Peyer's patch (tissue), 4 donors: ENCODE measurements around the gene VEGFA. TPM values are rescaled to one million over a fixed set of nuclear protein-coding genes. Genes with fewer than 3 reads are reported as not detected.

Experiments
- DNase-seq, 3 donors: peaks; one replicate each; pipeline ENCODE4 v3.0.0-alpha.2; 2017 to 2019
- H3K27ac ChIP-seq, 4 donors: fragments of 200-600 bp; sonication (generic); one replicate each; pipeline ENCODE4 v1.5.1; 2016 to 2019
- H3K27me3 ChIP-seq, 2 donors: fragments of 200-600 bp; sonication (generic); one replicate each; pipeline ENCODE4 v1.5.1; 2019
- H3K36me3 ChIP-seq, 3 donors: fragments of 200-600 bp; sonication (generic); one replicate each; pipeline ENCODE4 v1.5.1; 2016 to 2019
- H3K4me1 ChIP-seq, 4 donors: fragments of 200-600 bp; sonication (generic); one replicate each; pipeline ENCODE4 v1.5.1; 2016 to 2019
- H3K4me3 ChIP-seq, 4 donors: fragments of 200-600 bp; sonication (generic); 1 replicate in 3 of 4; 2 replicates in 1 of 4; pipeline ENCODE4 v1.5.1; 2016 to 2019; ENCODE audit warnings: mild to moderate bottlenecking in 1 of 4
- H3K9me3 ChIP-seq, 4 donors: fragments of 200-600 bp; sonication (generic); one replicate each; pipeline ENCODE4 v1.5.1; 2016 to 2019; ENCODE audit warnings: mild to moderate bottlenecking in 1 of 4
- POLR2A ChIP-seq, 2 donors: fragments of 450-650 bp; IDR thresholded peaks; one replicate each; pipeline ENCODE4 v1.5.1; 2017; ENCODE audit warnings: antibody characterized with exemption in 2 of 2, mild to moderate bottlenecking in 2 of 2, moderate library complexity in 2 of 2
- total RNA-seq, 4 donors: library from RNA; depleted of rRNA; stranded (reverse); fragments of >200 nt; gene quantifications; one replicate each; pipeline ENCODE4 v1.1.0, GENCODE V29; 2016
- TF ChIP-seq, protein P1 (sequence below), 6 experiments: fragments of 450-650 bp in 4 of 6; fragments of 200-600 bp in 2 of 6; sonication (generic) in 1 of 6; IDR thresholded peaks; one replicate each; pipeline ENCODE4 v1.5.1; 2017 to 2019; ENCODE audit warnings: antibody characterized with exemption in 6 of 6, mild to moderate bottlenecking in 3 of 6, moderate library complexity in 1 of 6

Gene VEGFA
- total RNA-seq: 100 to 1,000 TPM; 202 to 663 (median 418) TPM

DNA sequence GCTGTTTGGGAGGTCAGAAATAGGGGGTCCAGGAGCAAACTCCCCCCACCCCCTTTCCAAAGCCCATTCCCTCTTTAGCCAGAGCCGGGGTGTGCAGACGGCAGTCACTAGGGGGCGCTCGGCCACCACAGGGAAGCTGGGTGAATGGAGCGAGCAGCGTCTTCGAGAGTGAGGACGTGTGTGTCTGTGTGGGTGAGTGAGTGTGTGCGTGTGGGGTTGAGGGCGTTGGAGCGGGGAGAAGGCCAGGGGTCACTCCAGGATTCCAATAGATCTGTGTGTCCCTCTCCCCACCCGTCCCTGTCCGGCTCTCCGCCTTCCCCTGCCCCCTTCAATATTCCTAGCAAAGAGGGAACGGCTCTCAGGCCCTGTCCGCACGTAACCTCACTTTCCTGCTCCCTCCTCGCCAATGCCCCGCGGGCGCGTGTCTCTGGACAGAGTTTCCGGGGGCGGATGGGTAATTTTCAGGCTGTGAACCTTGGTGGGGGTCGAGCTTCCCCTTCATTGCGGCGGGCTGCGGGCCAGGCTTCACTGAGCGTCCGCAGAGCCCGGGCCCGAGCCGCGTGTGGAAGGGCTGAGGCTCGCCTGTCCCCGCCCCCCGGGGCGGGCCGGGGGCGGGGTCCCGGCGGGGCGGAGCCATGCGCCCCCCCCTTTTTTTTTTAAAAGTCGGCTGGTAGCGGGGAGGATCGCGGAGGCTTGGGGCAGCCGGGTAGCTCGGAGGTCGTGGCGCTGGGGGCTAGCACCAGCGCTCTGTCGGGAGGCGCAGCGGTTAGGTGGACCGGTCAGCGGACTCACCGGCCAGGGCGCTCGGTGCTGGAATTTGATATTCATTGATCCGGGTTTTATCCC is at the start of gene VEGFA:
VEGFA (plus strand) TSS at position 686 of the 846 bp plus-strand sequence.
- Histone ChIP-seq H3K4me1 (peaks cover 0 to 48% (median 5%) of the 10 kb centered on the region in 4 donors), H3K36me3 (no peaks in the 10 kb centered on the region)
- peak; percentile 91 to 94 for TF ChIP-seq POLR2A (IDR thresholded peaks at IDR 0.05)
- TF ChIP-seq, protein P1, sequence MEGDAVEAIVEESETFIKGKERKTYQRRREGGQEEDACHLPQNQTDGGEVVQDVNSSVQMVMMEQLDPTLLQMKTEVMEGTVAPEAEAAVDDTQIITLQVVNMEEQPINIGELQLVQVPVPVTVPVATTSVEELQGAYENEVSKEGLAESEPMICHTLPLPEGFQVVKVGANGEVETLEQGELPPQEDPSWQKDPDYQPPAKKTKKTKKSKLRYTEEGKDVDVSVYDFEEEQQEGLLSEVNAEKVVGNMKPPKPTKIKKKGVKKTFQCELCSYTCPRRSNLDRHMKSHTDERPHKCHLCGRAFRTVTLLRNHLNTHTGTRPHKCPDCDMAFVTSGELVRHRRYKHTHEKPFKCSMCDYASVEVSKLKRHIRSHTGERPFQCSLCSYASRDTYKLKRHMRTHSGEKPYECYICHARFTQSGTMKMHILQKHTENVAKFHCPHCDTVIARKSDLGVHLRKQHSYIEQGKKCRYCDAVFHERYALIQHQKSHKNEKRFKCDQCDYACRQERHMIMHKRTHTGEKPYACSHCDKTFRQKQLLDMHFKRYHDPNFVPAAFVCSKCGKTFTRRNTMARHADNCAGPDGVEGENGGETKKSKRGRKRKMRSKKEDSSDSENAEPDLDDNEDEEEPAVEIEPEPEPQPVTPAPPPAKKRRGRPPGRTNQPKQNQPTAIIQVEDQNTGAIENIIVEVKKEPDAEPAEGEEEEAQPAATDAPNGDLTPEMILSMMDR (IDR thresholded peaks at IDR 0.05): peak; percentile 88 to 98 (median 98)

DNA sequence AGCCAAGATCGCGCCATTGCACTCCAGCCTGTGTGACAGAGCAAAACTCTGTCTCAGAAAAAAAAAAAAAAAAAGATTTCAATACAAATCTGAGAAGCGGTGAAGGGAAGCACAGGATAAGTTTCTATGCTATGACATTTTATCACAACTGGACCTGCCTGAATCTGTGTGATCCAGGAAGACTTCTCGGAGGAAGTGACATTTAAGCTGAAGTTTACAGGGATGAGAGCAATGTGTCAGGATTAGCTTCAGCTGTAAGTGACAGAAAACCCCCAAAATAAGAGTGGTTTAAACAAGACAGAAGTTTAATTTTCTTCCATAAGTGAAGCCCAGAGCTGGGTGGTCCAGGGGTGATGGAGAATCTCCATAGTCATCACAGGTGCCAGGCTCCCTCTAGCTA is 49.0 kb upstream of the VEGFA start:
- H3K36me3 ChIP-seq: no peaks in the 10 kb centered on the region
- H3K4me3 ChIP-seq: no peak overlapping the region
- H3K4me1 ChIP-seq: peaks cover 3 to 18% (median 8%) of the 10 kb centered on the region in 4 donors
- no peak overlapping the region for H3K27ac ChIP-seq
- H3K27me3 ChIP-seq: no peaks in the 10 kb centered on the region
- DNase-seq: no peak
- no peaks in the 10 kb centered on the region for H3K9me3 ChIP-seq
- no peak for TF ChIP-seq POLR2A (IDR thresholded peaks at IDR 0.05)
- TF ChIP-seq, protein P1 (IDR thresholded peaks at IDR 0.05): no peak

More for the DNA sequence above, at the start of gene VEGFA:
- peak; percentile 90 to 94 (median 93) for DNase-seq
- Histone ChIP-seq H3K27me3 (no peaks in the 10 kb centered on the region), H3K9me3 (no peaks in the 10 kb centered on the region), H3K4me3 (peak within 1 kb of the TSS; percentile 58 to 90 (median 74)), H3K27ac (peak within 1 kb of the TSS; percentile 75 to 95 (median 93))

DNA sequence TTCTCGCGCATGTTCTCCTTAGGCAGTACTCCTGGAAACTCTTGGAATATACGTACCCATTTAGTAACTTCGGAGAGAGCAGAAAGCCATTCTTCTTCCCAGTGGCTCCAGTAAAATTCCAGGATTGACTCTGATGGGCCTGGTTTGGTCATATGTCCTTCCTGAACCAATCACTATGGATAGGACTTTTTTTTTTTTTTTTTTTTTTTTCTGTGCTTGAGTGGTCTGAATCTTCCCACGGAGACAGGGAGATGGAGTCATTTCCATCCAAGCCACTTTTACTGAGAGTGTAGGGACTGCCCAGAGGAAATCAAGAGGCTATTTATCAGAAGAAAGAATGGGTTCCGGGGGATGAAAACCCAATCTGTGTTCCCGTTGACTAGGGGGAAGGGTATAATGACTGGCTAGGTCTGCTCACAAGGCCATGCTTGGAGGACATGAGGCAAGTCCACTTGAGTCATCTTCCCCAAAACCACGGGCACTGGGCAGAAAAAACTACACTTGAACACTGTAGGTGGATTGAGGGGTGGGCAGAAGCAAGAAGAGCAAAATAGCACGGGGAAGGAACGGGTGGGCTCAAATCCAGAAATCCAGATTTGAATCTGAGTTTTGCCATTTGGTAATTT is 47.0 kb upstream of the VEGFA start:
- Histone ChIP-seq H3K4me1 (peaks cover 3 to 18% (median 8%) of the 10 kb centered on the region in 4 donors), H3K9me3 (no peaks in the 10 kb centered on the region), H3K4me3 (no peak overlapping the region), H3K27ac (no peak overlapping the region), H3K27me3 (no peaks in the 10 kb centered on the region), H3K36me3 (no peaks in the 10 kb centered on the region)
- no peak for TF ChIP-seq POLR2A (IDR thresholded peaks at IDR 0.05)
- TF ChIP-seq, protein P1 (IDR thresholded peaks at IDR 0.05): no peak
- no peak for DNase-seq

DNA sequence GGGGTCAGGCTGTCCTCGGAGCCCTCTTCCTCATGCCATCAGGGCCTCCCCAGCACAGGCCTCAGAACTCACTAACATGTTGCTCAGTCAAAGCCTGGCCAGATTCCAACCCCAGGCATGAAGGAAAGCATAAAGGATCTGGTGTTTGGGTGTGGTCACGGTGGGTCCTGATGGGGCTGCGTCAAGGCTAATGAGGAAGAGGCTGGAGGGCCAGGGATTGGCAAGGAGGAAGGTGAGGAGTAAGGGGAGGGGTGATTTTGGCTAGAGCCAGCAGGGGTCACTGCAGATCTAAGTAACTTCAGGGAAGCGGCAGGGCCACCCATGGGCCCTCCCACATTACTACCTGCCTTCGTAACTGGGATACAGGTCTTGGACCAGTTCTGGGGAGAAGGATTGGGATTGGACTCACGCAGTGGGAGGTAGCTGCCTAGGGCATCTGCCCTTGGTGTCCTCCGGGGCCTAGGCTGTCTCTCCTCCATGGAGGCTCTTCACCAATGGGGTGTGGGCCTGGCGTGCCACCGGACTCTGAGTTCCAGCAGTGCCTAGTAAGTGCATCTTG is 46.2 kb upstream of the VEGFA start:
- peak; percentile 74 to 91 (median 81) for DNase-seq
- no peaks in the 10 kb centered on the region for H3K9me3 ChIP-seq
- H3K27me3 ChIP-seq: no peaks in the 10 kb centered on the region
- no peaks in the 10 kb centered on the region for H3K36me3 ChIP-seq
- no peak overlapping the region for H3K4me3 ChIP-seq
- no peak for TF ChIP-seq POLR2A (IDR thresholded peaks at IDR 0.05)
- TF ChIP-seq, protein P1 (IDR thresholded peaks at IDR 0.05): peak in 5 of 6 experiments; percentile 16 to 86 (median 80)
- H3K4me1 ChIP-seq: peaks cover 3 to 19% (median 8%) of the 10 kb centered on the region in 4 donors
- no peak overlapping the region for H3K27ac ChIP-seq

DNA sequence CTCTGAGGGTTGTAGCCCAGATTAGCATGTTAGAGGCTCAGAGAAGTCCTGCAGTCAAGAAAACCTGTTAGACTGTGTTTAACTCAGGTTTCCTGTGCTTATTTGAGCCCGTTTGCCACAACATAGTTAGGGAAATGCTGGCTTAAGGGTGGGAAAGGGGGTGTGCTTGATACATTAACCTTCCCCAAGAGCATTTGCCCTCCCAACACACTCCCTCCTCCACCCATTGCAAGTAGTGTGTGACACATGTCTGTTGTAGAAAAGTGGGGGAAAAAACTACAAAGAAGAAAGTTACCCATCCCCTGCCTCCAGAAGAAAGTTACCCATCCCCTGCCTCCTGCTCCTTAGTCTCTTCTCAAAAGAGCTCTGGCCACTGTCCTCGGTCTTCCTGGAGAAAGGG is 45.7 kb upstream of the VEGFA start:
- Histone ChIP-seq H3K9me3 (no peaks in the 10 kb centered on the region), H3K4me3 (no peak overlapping the region), H3K36me3 (no peaks in the 10 kb centered on the region), H3K27me3 (no peaks in the 10 kb centered on the region), H3K4me1 (peaks cover 3 to 24% (median 8%) of the 10 kb centered on the region in 4 donors), H3K27ac (no peak overlapping the region)
- TF ChIP-seq, protein P1 (IDR thresholded peaks at IDR 0.05): no peak
- no peak for TF ChIP-seq POLR2A (IDR thresholded peaks at IDR 0.05)
- no peak for DNase-seq
